ENCODE data around the gene MYH15.

Gene MYH15

GRCh38 chr3:108437439-108437838 lies 73.0 kb downstream of the MYH15 start:
- Histone ChIP-seq H3K27me3 (ENCODE audit: control insufficient read depth, insufficient read depth, low read length) (no peaks in the 10 kb centered on the region), H3K9me3 (ENCODE audit: control insufficient read depth, low read length) (no peaks in the 10 kb centered on the region), H3K4me3 (ENCODE audit: low read length) (no peak overlapping the region), H3K4me1 (ENCODE audit: control insufficient read depth, insufficient read depth, low read length) (no peaks in the 10 kb centered on the region), H3K9ac (ENCODE audit: low read length) (no peak overlapping the region), H3K36me3 (ENCODE audit: control insufficient read depth, insufficient read depth, low read length) (no peaks in the 10 kb centered on the region)

GRCh38 chr3:108433928-108434327 lies 76.5 kb downstream of the MYH15 start:
- H3K4me3 ChIP-seq (ENCODE audit: low read length) = no peak overlapping the region
- no peak overlapping the region for H3K9ac ChIP-seq (ENCODE audit: low read length)
- no peaks in the 10 kb centered on the region for H3K36me3 ChIP-seq (ENCODE audit: control insufficient read depth, insufficient read depth, low read length)
- H3K4me1 ChIP-seq (ENCODE audit: control insufficient read depth, insufficient read depth, low read length) = no peaks in the 10 kb centered on the region
- no peaks in the 10 kb centered on the region for H3K27me3 ChIP-seq (ENCODE audit: control insufficient read depth, insufficient read depth, low read length)
- H3K9me3 ChIP-seq (ENCODE audit: control insufficient read depth, low read length) = no peaks in the 10 kb centered on the region

- no peak overlapping the region for H3K4me3 ChIP-seq (ENCODE audit: low read length)
- H3K9ac ChIP-seq (ENCODE audit: low read length) = no peak overlapping the region
- H3K4me1 ChIP-seq (ENCODE audit: control insufficient read depth, insufficient read depth, low read length) = no peaks in the 10 kb centered on the region
- no peaks in the 10 kb centered on the region for H3K36me3 ChIP-seq (ENCODE audit: control insufficient read depth, insufficient read depth, low read length)
- no peaks in the 10 kb centered on the region for H3K27me3 ChIP-seq (ENCODE audit: control insufficient read depth, insufficient read depth, low read length)
- no peaks in the 10 kb centered on the region for H3K9me3 ChIP-seq (ENCODE audit: control insufficient read depth, low read length)
These were observed 78.0 kb downstream of the MYH15 start for GRCh38 chr3:108432431-108432830.

- no peaks in the 10 kb centered on the region for H3K27me3 ChIP-seq (ENCODE audit: control insufficient read depth, insufficient read depth, low read length)
- H3K36me3 ChIP-seq (ENCODE audit: control insufficient read depth, insufficient read depth, low read length) = no peaks in the 10 kb centered on the region
- no peak overlapping the region for H3K9ac ChIP-seq (ENCODE audit: low read length)
- no peaks in the 10 kb centered on the region for H3K9me3 ChIP-seq (ENCODE audit: control insufficient read depth, low read length)
- H3K4me1 ChIP-seq (ENCODE audit: control insufficient read depth, insufficient read depth, low read length) = no peaks in the 10 kb centered on the region
- no peak overlapping the region for H3K4me3 ChIP-seq (ENCODE audit: low read length)
These were observed 79.9 kb downstream of the MYH15 start for GRCh38 chr3:108430540-108430939.

GRCh38 chr3:108428586-108428985 lies 81.8 kb downstream of the MYH15 start:
- H3K4me1 ChIP-seq (ENCODE audit: control insufficient read depth, insufficient read depth, low read length) = no peaks in the 10 kb centered on the region

GRCh38 chr3:108420926-108421325 lies 89.5 kb downstream of the MYH15 start:
- Histone ChIP-seq H3K4me3 (ENCODE audit: low read length) (no peak overlapping the region), H3K9ac (ENCODE audit: low read length) (no peak overlapping the region), H3K9me3 (ENCODE audit: control insufficient read depth, low read length) (no peaks in the 10 kb centered on the region), H3K4me1 (ENCODE audit: control insufficient read depth, insufficient read depth, low read length) (no peaks in the 10 kb centered on the region), H3K27me3 (ENCODE audit: control insufficient read depth, insufficient read depth, low read length) (no peaks in the 10 kb centered on the region), H3K36me3 (ENCODE audit: control insufficient read depth, insufficient read depth, low read length) (no peaks in the 10 kb centered on the region)

More at GRCh38 chr3:108428586-108428985, 81.8 kb downstream of the MYH15 start:
- H3K4me3 ChIP-seq (ENCODE audit: low read length) = no peak overlapping the region
- H3K9ac ChIP-seq (ENCODE audit: low read length) = no peak overlapping the region
- no peaks in the 10 kb centered on the region for H3K27me3 ChIP-seq (ENCODE audit: control insufficient read depth, insufficient read depth, low read length)
- no peaks in the 10 kb centered on the region for H3K9me3 ChIP-seq (ENCODE audit: control insufficient read depth, low read length)
- no peaks in the 10 kb centered on the region for H3K36me3 ChIP-seq (ENCODE audit: control insufficient read depth, insufficient read depth, low read length)

- Histone ChIP-seq H3K4me1 (ENCODE audit: control insufficient read depth, insufficient read depth, low read length) (no peaks in the 10 kb centered on the region), H3K9me3 (ENCODE audit: control insufficient read depth, low read length) (no peaks in the 10 kb centered on the region), H3K27me3 (ENCODE audit: control insufficient read depth, insufficient read depth, low read length) (no peaks in the 10 kb centered on the region), H3K4me3 (ENCODE audit: low read length) (no peak overlapping the region), H3K36me3 (ENCODE audit: control insufficient read depth, insufficient read depth, low read length) (no peaks in the 10 kb centered on the region), H3K9ac (ENCODE audit: low read length) (no peak overlapping the region)
These were observed 94.1 kb downstream of the MYH15 start for GRCh38 chr3:108416111-108416869.

GRCh38 chr3:108415661-108416060 lies 94.7 kb downstream of the MYH15 start:
- H3K4me1 ChIP-seq (ENCODE audit: control insufficient read depth, insufficient read depth, low read length) = no peaks in the 10 kb centered on the region
- H3K27me3 ChIP-seq (ENCODE audit: control insufficient read depth, insufficient read depth, low read length) = no peaks in the 10 kb centered on the region
- no peak overlapping the region for H3K9ac ChIP-seq (ENCODE audit: low read length)
- no peaks in the 10 kb centered on the region for H3K9me3 ChIP-seq (ENCODE audit: control insufficient read depth, low read length)
- no peaks in the 10 kb centered on the region for H3K36me3 ChIP-seq (ENCODE audit: control insufficient read depth, insufficient read depth, low read length)
- H3K4me3 ChIP-seq (ENCODE audit: low read length) = no peak overlapping the region

- Histone ChIP-seq H3K4me1 (ENCODE audit: control insufficient read depth, insufficient read depth, low read length) (no peaks in the 10 kb centered on the region), H3K9me3 (ENCODE audit: control insufficient read depth, low read length) (no peaks in the 10 kb centered on the region), H3K36me3 (ENCODE audit: control insufficient read depth, insufficient read depth, low read length) (no peaks in the 10 kb centered on the region), H3K4me3 (ENCODE audit: low read length) (no peak overlapping the region), H3K27me3 (ENCODE audit: control insufficient read depth, insufficient read depth, low read length) (no peaks in the 10 kb centered on the region), H3K9ac (ENCODE audit: low read length) (no peak overlapping the region)
These were observed 96.4 kb downstream of the MYH15 start for GRCh38 chr3:108414007-108414406.

- Histone ChIP-seq H3K9me3 (ENCODE audit: control insufficient read depth, low read length) (no peaks in the 10 kb centered on the region), H3K36me3 (ENCODE audit: control insufficient read depth, insufficient read depth, low read length) (no peaks in the 10 kb centered on the region), H3K4me3 (ENCODE audit: low read length) (no peak overlapping the region), H3K9ac (ENCODE audit: low read length) (no peak overlapping the region), H3K4me1 (ENCODE audit: control insufficient read depth, insufficient read depth, low read length) (no peaks in the 10 kb centered on the region), H3K27me3 (ENCODE audit: control insufficient read depth, insufficient read depth, low read length) (no peaks in the 10 kb centered on the region)
These were observed 98.2 kb downstream of the MYH15 start for GRCh38 chr3:108412121-108412750.

GRCh38 chr3:108410531-108410984 lies 99.8 kb downstream of the MYH15 start:
- H3K4me3 ChIP-seq (ENCODE audit: low read length) = no peak overlapping the region
- no peaks in the 10 kb centered on the region for H3K36me3 ChIP-seq (ENCODE audit: control insufficient read depth, insufficient read depth, low read length)
- H3K4me1 ChIP-seq (ENCODE audit: control insufficient read depth, insufficient read depth, low read length) = no peaks in the 10 kb centered on the region
- H3K27me3 ChIP-seq (ENCODE audit: control insufficient read depth, insufficient read depth, low read length) = no peaks in the 10 kb centered on the region
- H3K9ac ChIP-seq (ENCODE audit: low read length) = no peak overlapping the region
- no peaks in the 10 kb centered on the region for H3K9me3 ChIP-seq (ENCODE audit: control insufficient read depth, low read length)

GRCh38 chr3:108409800-108410178 lies 100.6 kb downstream of the MYH15 start:
- H3K36me3 ChIP-seq (ENCODE audit: control insufficient read depth, insufficient read depth, low read length) = no peaks in the 10 kb centered on the region
- no peaks in the 10 kb centered on the region for H3K9me3 ChIP-seq (ENCODE audit: control insufficient read depth, low read length)
- H3K4me1 ChIP-seq (ENCODE audit: control insufficient read depth, insufficient read depth, low read length) = no peaks in the 10 kb centered on the region
- H3K4me3 ChIP-seq (ENCODE audit: low read length) = no peak overlapping the region
- no peaks in the 10 kb centered on the region for H3K27me3 ChIP-seq (ENCODE audit: control insufficient read depth, insufficient read depth, low read length)
- no peak overlapping the region for H3K9ac ChIP-seq (ENCODE audit: low read length)
